Breast epithelium (tissue), 3 donors: Measurements from ENCODE around the gene FNDC1.

Experiments used
- CTCF ChIP-seq, 3 donors: fragments of 450-650 bp; IDR thresholded peaks; one replicate each; pipeline ENCODE4 v1.5.1; 2016 to 2017; ENCODE audit warnings: antibody characterized with exemption in 3 of 3, mild to moderate bottlenecking in 3 of 3, moderate library complexity in 3 of 3
- POLR2A ChIP-seq: fragments of 450-650 bp; IDR thresholded peaks from one replicate; pipeline ENCODE4 v1.6.1; 2016; ENCODE audit warnings: antibody characterized with exemption, mild to moderate bottlenecking, moderate library complexity

- no peak for TF ChIP-seq CTCF (IDR thresholded peaks at IDR 0.05)
- TF ChIP-seq POLR2A, result no peak
These were observed 110.6 kb downstream of the FNDC1 start for GRCh38 chr6:159279790-159280277.
